Stomach (tissue), 9 donors: ENCODE data around the gene GALNS. TPM values are rescaled to one million over a fixed set of nuclear protein-coding genes. Genes with fewer than 3 reads are reported as not detected.

Source experiments
- DNase-seq, 2 donors: peaks; one replicate each; pipeline versions ENCODE4 v3.0.0 to v3.0.0-alpha.2; 2013 to 2019
- H3K27ac ChIP-seq, 5 donors: fragments of 200-600 bp in 4 of 5; sonication (generic) in 4 of 5; one replicate each; pipeline ENCODE4 v1.5.1; 2013 to 2019; ENCODE audit warnings: mild to moderate bottlenecking in 1 of 5, moderate library complexity in 1 of 5
- H3K27me3 ChIP-seq, 3 donors: fragments of 200-600 bp; sonication (generic); one replicate each; pipeline ENCODE4 v1.5.1; 2017 to 2019; ENCODE audit warnings: mixed run types in 1 of 3
- H3K36me3 ChIP-seq, 4 donors: fragments of 200-600 bp; sonication (generic); 1 replicate in 3 of 4; 2 replicates in 1 of 4; pipeline ENCODE4 v1.5.1; 2016 to 2019
- H3K4me1 ChIP-seq, 4 donors: fragments of 200-600 bp; sonication (generic); one replicate each; pipeline ENCODE4 v1.5.1; 2016 to 2019
- H3K4me3 ChIP-seq, 4 donors: fragments of 200-600 bp; sonication (generic) in 3 of 4; one replicate each; pipeline ENCODE4 v1.5.1; 2016 to 2019; ENCODE audit warnings: mild to moderate bottlenecking in 1 of 4
- H3K9me3 ChIP-seq, 4 donors: fragments of 200-600 bp; sonication (generic); one replicate each; pipeline ENCODE4 v1.5.1; 2016 to 2019
- EP300 ChIP-seq: sonication (generic); formaldehyde crosslinking; IDR thresholded peaks from one replicate; pipeline ENCODE4 v1.6.1; 2017; ENCODE audit warnings: antibody characterized with exemption
- POLR2A ChIP-seq, 4 donors: fragments of 450-650 bp; IDR thresholded peaks; one replicate each; pipeline ENCODE4 v1.6.1; 2016; ENCODE audit warnings: antibody characterized with exemption in 4 of 4, control low read depth in 2 of 4, mild to moderate bottlenecking in 1 of 4, moderate library complexity in 1 of 4
- POLR2AphosphoS5 ChIP-seq, 3 donors: sonication (generic); formaldehyde crosslinking; IDR thresholded peaks; one replicate each; pipeline ENCODE4 v1.6.1; 2016; ENCODE audit warnings: antibody characterized with exemption in 3 of 3
- WGBS, 5 donors: extraction: QIAGEN DNeasy Blood & Tissue Kit in 3 of 5; methylation state at CpG; one replicate each; pipeline versions ENCODE4 v1.1.5 to v1.1.7; 2013 to 2018; 5-methylcytosine and 5-hydroxymethylcytosine counted together
- intact Hi-C: fragments of 100-400 bp; cut with DNase I; formaldehyde crosslinking; loops from one replicate; pipeline ENCODE4 v1.15.1; 2023; ENCODE audit warnings: low total_unique reads
- polyA plus RNA-seq, 3 donors: library from polyadenylated mRNA; stranded (reverse); fragments of 200-250 nt; gene quantifications; one replicate each; pipeline ENCODE4 v1.2.3, GENCODE V29; 2013
- total RNA-seq, 5 donors: library from RNA; depleted of rRNA; stranded (reverse); fragments of >200 nt; gene quantifications; one replicate each; pipeline versions ENCODE4 v1.1.0 to v1.2.3, GENCODE V29; 2014 to 2016
- TF ChIP-seq, protein P1 (sequence below), 7 experiments: fragments of 450-650 bp in 4 of 7; fragments of 200-600 bp in 3 of 7; sonication (generic) in 3 of 7; IDR thresholded peaks; one replicate each; pipeline ENCODE4 v1.5.1; 2016 to 2019; ENCODE audit warnings: antibody characterized with exemption in 7 of 7, control low read depth in 2 of 7, mild to moderate bottlenecking in 1 of 7
- donor health status: healthy with polysubstance abuse.
- donor health status: Bipolar disorder and iron deficiency.
- donor health status: healthy.

The GALNS gene
- total and polyA plus RNA-seq, 8 donors, result 8.6 to 110 (median 28.2) TPM

DNA sequence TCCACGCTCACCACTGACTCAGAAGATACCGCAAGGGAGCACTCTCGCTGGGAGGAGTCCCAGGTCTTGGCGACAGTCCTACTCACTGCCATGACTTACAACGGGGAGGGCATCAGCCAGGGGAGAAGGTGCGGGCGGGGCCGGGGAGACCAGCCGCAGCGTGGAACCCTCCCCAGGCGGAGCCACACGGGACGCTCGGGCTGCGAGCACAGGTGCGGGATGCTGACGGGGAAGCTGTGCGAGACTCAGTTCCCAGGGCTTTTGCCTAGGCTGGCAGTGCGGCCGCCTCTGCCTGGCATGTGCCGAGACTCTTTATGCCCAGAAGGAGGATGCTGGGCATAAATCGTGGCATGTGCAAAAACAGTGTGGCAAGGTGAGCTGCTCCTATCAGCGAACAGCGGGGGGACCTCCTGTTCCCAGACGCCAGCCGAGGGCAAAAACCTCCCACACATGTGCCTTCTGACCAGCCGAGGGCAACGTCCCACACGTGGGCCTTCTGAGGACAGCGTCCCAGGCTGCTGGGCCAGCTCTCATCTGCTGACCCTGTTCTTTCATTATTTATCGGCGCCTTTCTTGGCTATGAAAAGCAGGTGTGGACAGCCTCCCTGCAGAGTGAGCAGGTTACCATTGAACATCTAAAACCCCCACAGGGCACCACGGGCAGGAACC lies 6.1 kb downstream of the GALNS start:
- Histone ChIP-seq H3K27me3 (no peaks in the 10 kb centered on the region), H3K9me3 (no peaks in the 10 kb centered on the region), H3K27ac (no peak overlapping the region), H3K4me3 (no peak overlapping the region), H3K4me1 (peaks cover 7 to 26% (median 18%) of the 10 kb centered on the region in 4 donors), H3K36me3 (peaks cover 0 to 65% (median 46%) of the 10 kb centered on the region in 4 donors)
- intact Hi-C loops, result no loop called here
- no peak for DNase-seq
- no peak for TF ChIP-seq EP300
- TF ChIP-seq, protein P1, sequence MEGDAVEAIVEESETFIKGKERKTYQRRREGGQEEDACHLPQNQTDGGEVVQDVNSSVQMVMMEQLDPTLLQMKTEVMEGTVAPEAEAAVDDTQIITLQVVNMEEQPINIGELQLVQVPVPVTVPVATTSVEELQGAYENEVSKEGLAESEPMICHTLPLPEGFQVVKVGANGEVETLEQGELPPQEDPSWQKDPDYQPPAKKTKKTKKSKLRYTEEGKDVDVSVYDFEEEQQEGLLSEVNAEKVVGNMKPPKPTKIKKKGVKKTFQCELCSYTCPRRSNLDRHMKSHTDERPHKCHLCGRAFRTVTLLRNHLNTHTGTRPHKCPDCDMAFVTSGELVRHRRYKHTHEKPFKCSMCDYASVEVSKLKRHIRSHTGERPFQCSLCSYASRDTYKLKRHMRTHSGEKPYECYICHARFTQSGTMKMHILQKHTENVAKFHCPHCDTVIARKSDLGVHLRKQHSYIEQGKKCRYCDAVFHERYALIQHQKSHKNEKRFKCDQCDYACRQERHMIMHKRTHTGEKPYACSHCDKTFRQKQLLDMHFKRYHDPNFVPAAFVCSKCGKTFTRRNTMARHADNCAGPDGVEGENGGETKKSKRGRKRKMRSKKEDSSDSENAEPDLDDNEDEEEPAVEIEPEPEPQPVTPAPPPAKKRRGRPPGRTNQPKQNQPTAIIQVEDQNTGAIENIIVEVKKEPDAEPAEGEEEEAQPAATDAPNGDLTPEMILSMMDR (IDR thresholded peaks at IDR 0.05), result no peak
- no peak for TF ChIP-seq POLR2AphosphoS5 (IDR thresholded peaks at IDR 0.05)
- TF ChIP-seq POLR2A (IDR thresholded peaks at IDR 0.05), result no peak
- 92 to 97% (median 95%) methylated on average over 31 to 33 of the region's 33 CpGs for WGBS, 5 donors

DNA sequence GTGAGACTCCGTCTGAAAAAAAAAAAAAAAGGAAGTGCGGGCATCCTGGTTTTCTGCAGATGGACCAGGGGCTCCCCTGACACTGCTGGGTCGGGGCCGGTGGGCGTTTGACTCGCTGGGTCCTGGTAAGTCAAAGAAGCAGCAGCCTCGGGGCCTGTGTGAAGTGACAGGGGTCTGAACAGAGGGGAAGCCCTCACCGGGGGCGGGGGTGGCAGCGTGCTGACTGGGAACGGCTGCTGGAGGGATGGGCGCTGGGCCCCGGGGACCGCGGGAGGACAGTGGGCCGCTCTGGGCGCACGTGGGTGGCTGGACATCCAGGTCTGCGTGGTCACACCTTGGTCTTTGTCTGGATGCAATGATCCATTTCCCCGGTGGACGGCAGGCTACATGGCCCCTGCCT lies 8.2 kb downstream of the GALNS start:
- peaks cover 0 to 5% (median 4%) of the 10 kb centered on the region in 4 donors for H3K4me1 ChIP-seq
- H3K27me3 ChIP-seq, result no peaks in the 10 kb centered on the region
- TF ChIP-seq EP300, result no peak
- TF ChIP-seq, protein P1 (IDR thresholded peaks at IDR 0.05), result no peak
- no peak for TF ChIP-seq POLR2A (IDR thresholded peaks at IDR 0.05)
- TF ChIP-seq POLR2AphosphoS5 (IDR thresholded peaks at IDR 0.05), result no peak
- DNase-seq, result no peak
- 86 to 92% (median 90%) methylated on average over 21 of the region's 21 CpGs for WGBS, 5 donors
- H3K27ac ChIP-seq, result no peak overlapping the region
- intact Hi-C loops, result no loop called here
- peaks cover 0 to 61% (median 40%) of the 10 kb centered on the region in 4 donors for H3K36me3 ChIP-seq
- H3K9me3 ChIP-seq, result no peaks in the 10 kb centered on the region
- H3K4me3 ChIP-seq, result no peak overlapping the region

DNA sequence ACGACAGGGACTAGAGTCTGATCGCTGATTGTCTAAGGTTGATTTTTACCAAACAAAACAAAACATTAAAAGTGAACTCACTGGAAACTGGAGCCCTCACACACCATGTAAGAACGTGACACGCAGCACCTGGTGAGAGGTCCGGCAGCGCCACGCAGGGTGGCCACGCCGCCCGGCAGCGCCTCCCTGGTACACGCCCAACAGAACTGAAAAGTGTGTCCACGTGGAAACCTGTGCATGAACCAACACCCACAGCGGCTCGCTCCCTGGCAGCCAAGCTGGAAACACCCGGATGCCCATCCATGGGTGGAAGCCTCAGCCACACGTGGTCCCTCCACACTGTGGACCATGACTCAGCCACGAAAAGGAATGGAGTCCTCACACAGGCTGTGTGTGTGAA lies 9.1 kb downstream of the GALNS start:
- Histone ChIP-seq H3K4me1 (no peaks in the 10 kb centered on the region), H3K9me3 (no peaks in the 10 kb centered on the region), H3K27ac (no peak overlapping the region), H3K27me3 (no peaks in the 10 kb centered on the region), H3K36me3 (peaks cover 0 to 70% (median 48%) of the 10 kb centered on the region in 4 donors), H3K4me3 (no peak overlapping the region)
- no peak for TF ChIP-seq POLR2A (IDR thresholded peaks at IDR 0.05)
- TF ChIP-seq, protein P1 (IDR thresholded peaks at IDR 0.05), result no peak
- no peak for TF ChIP-seq EP300
- no peak for TF ChIP-seq POLR2AphosphoS5 (IDR thresholded peaks at IDR 0.05)
- 91 to 95% (median 95%) methylated on average over 16 to 18 of the region's 18 CpGs for WGBS, 5 donors
- no peak for DNase-seq
- intact Hi-C loops, result no loop called here

DNA sequence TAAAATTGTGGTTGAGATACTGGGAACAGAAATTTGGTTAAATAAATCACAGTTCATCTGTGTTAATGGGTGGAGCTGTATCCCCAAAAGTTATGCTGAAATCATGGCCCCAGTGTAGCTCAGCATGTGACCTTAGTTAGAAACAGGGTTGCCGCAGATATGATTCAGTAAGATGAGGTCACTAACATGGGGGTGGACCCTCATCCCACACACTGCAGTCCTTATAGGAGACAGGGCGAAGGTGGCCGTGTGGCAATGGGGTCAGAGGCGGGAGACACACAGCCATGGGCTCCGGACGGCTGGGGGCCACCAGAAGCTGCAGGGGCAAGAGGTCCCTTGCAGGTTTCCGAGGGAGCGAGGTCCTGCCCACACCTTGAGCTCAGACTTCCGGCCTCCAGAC lies 10.7 kb downstream of the GALNS start:
- WGBS, 5 donors, result 90 to 99% (median 97%) methylated on average over 9 of the region's 9 CpGs
- H3K4me3 ChIP-seq, result no peak overlapping the region
- H3K36me3 ChIP-seq, result peaks cover 0 to 73% (median 56%) of the 10 kb centered on the region in 4 donors
- no peaks in the 10 kb centered on the region for H3K27me3 ChIP-seq
- DNase-seq, result no peak
- H3K9me3 ChIP-seq, result no peaks in the 10 kb centered on the region
- H3K4me1 ChIP-seq, result no peaks in the 10 kb centered on the region
- intact Hi-C loops, result no loop called here
- TF ChIP-seq POLR2AphosphoS5 (IDR thresholded peaks at IDR 0.05) (no peak), EP300 (no peak), POLR2A (IDR thresholded peaks at IDR 0.05) (no peak)
- TF ChIP-seq, protein P1 (IDR thresholded peaks at IDR 0.05), result no peak
- H3K27ac ChIP-seq, result no peak overlapping the region
